HG03558 (cell line): Measurements from ENCODE around the gene WDR45B.

Experiments used
- ATAC-seq: cut with Tn5 transposase; IDR thresholded peaks from one replicate; pipeline ENCODE4 v1.9.1; 2021; ENCODE audit warnings: moderate number of reproducible peaks; ENCODE audit not compliant: unreplicated experiment; ENCODE audit errors: extremely low read depth

Gene WDR45B

GRCh38 chr17:82633343-82633742 lies 14.9 kb downstream of the WDR45B start:
- ATAC-seq: no peak

GRCh38 chr17:82632451-82632850 lies 15.8 kb downstream of the WDR45B start:
- no peak for ATAC-seq

GRCh38 chr17:82631544-82631943 lies 16.7 kb downstream of the WDR45B start:
- ATAC-seq: no peak

GRCh38 chr17:82630212-82630611 lies 18.0 kb downstream of the WDR45B start:
- no peak for ATAC-seq

- ATAC-seq: no peak
Observed at GRCh38 chr17:82629748-82630147, 18.5 kb downstream of the WDR45B start.

GRCh38 chr17:82627405-82627804 lies 20.8 kb downstream of the WDR45B start:
- no peak for ATAC-seq

GRCh38 chr17:82623707-82624106 lies 24.5 kb downstream of the WDR45B start:
- no peak for ATAC-seq

- ATAC-seq: no peak
Observed at GRCh38 chr17:82619641-82620040, 28.6 kb downstream of the WDR45B start.

- ATAC-seq: no peak
Observed at GRCh38 chr17:82619211-82619610, 29.0 kb downstream of the WDR45B start.

GRCh38 chr17:82616021-82616711 lies 32.1 kb downstream of the WDR45B start:
- no peak for ATAC-seq

GRCh38 chr17:82615084-82616020 lies 32.9 kb downstream of the WDR45B start:
- no peak for ATAC-seq

- ATAC-seq: no peak
Observed at GRCh38 chr17:82614095-82614631, 34.1 kb downstream of the WDR45B start.

GRCh38 chr17:82613283-82614094 lies 34.8 kb downstream of the WDR45B start:
- ATAC-seq: no peak

- no peak for ATAC-seq
Observed at GRCh38 chr17:82611140-82612058, 36.8 kb downstream of the WDR45B start.

GRCh38 chr17:82609655-82610054 lies 38.6 kb downstream of the WDR45B start:
- no peak for ATAC-seq

- ATAC-seq: no peak
Observed at GRCh38 chr17:82608816-82609215, 39.4 kb downstream of the WDR45B start.

- no peak for ATAC-seq
Observed at GRCh38 chr17:82605939-82606600, 42.2 kb downstream of the WDR45B start.

GRCh38 chr17:82604532-82604931 lies 43.7 kb downstream of the WDR45B start:
- no peak for ATAC-seq

GRCh38 chr17:82603981-82604448 lies 44.2 kb downstream of the WDR45B start:
- no peak for ATAC-seq
